Adrenal gland (tissue), 5 donors: ENCODE results near the gene FAM43A.

ENCODE experiments used
- CTCF ChIP-seq, 6 experiments: fragments of 450-650 bp in 4 of 6; fragments of 200-600 bp in 2 of 6; sonication (generic) in 1 of 6; IDR thresholded peaks; 1 replicate in 5 of 6; 2 replicates in 1 of 6; pipeline versions ENCODE4 v1.5.1 to v1.8.0; 2016 to 2021; ENCODE audit warnings: antibody characterized with exemption in 6 of 6, mild to moderate bottlenecking in 2 of 6, moderate library complexity in 1 of 6
- POLR2A ChIP-seq, 2 donors: fragments of 450-650 bp; IDR thresholded peaks; one replicate each; pipeline ENCODE4 v1.6.1; 2017; ENCODE audit warnings: antibody characterized with exemption in 2 of 2, mild to moderate bottlenecking in 2 of 2, moderate library complexity in 1 of 2
- donor health status: DM: no; HTN: no; CAD: no.

GRCh38 chr3:194680888-194681615, 4.6 kb upstream of the FAM43A start:
- TF ChIP-seq CTCF (IDR thresholded peaks at IDR 0.05) (no peak), POLR2A (IDR thresholded peaks at IDR 0.05) (no peak)
